ENCODE data around the gene MLXIP.
A peak's percentile ranks its signal among the peaks of the same experiment; 100 is the strongest.

MLXIP gene

GRCh38 chr12:122076743-122077495, 1.6 kb upstream of the MLXIP start:
- no peak for FAIRE-seq

GRCh38 chr12:122079033-122079531, 526 bp downstream of the MLXIP start:
- DNase-seq (ENCODE audit: insufficient read length, low spot score) (no peak), FAIRE-seq (no peak)

More at GRCh38 chr12:122076743-122077495, 1.6 kb upstream of the MLXIP start:
- no peak for DNase-seq (ENCODE audit: insufficient read length, low spot score)

GRCh38 chr12:122079532-122080081, 1.1 kb downstream of the MLXIP start:
- DNase-seq (ENCODE audit: insufficient read length, low spot score) (no peak), FAIRE-seq (no peak)

- FAIRE-seq (no peak), DNase-seq (ENCODE audit: insufficient read length, low spot score) (no peak)
Observed at GRCh38 chr12:122080149-122081082, 1.9 kb downstream of the MLXIP start.

- no peak for DNase-seq (ENCODE audit: insufficient read length, low spot score)
- peak; percentile 26 for FAIRE-seq
Observed at GRCh38 chr12:122081083-122081696, 2.6 kb downstream of the MLXIP start.

GRCh38 chr12:122081697-122082221, 3.2 kb downstream of the MLXIP start:
- peak; percentile 77 for DNase-seq (ENCODE audit: insufficient read length, low spot score)
- peak; percentile 91 for FAIRE-seq

- FAIRE-seq (peak; percentile 31), DNase-seq (ENCODE audit: insufficient read length, low spot score) (no peak)
Observed at GRCh38 chr12:122082621-122083356, 4.2 kb downstream of the MLXIP start.

- FAIRE-seq: no peak
Observed at GRCh38 chr12:122084857-122085405, 6.4 kb downstream of the MLXIP start.

GRCh38 chr12:122085591-122085990, 7.0 kb downstream of the MLXIP start:
- FAIRE-seq (no peak), DNase-seq (ENCODE audit: insufficient read length, low spot score) (no peak)

More at GRCh38 chr12:122084857-122085405, 6.4 kb downstream of the MLXIP start:
- DNase-seq (ENCODE audit: insufficient read length, low spot score): no peak

- no peak for FAIRE-seq
- no peak for DNase-seq (ENCODE audit: insufficient read length, low spot score)
Observed at GRCh38 chr12:122086116-122086515, 7.6 kb downstream of the MLXIP start.

- DNase-seq (ENCODE audit: insufficient read length, low spot score) (no peak), FAIRE-seq (no peak)
Observed at GRCh38 chr12:122086641-122087285, 8.2 kb downstream of the MLXIP start.

GRCh38 chr12:122087431-122088178, 9.0 kb downstream of the MLXIP start:
- FAIRE-seq: no peak
- no peak for DNase-seq (ENCODE audit: insufficient read length, low spot score)

- FAIRE-seq (no peak), DNase-seq (ENCODE audit: insufficient read length, low spot score) (no peak)
Observed at GRCh38 chr12:122088179-122088810, 9.7 kb downstream of the MLXIP start.

- no peak for FAIRE-seq
Observed at GRCh38 chr12:122089077-122089476, 10.5 kb downstream of the MLXIP start.

GRCh38 chr12:122090759-122091515, 12.4 kb downstream of the MLXIP start:
- no peak for FAIRE-seq

More at GRCh38 chr12:122089077-122089476, 10.5 kb downstream of the MLXIP start:
- no peak for DNase-seq (ENCODE audit: insufficient read length, low spot score)

GRCh38 chr12:122093098-122093883, 14.7 kb downstream of the MLXIP start:
- FAIRE-seq: no peak
- DNase-seq (ENCODE audit: insufficient read length, low spot score): no peak

More at GRCh38 chr12:122090759-122091515, 12.4 kb downstream of the MLXIP start:
- no peak for DNase-seq (ENCODE audit: insufficient read length, low spot score)
